ENCODE data around the gene JPH3.
A peak's percentile ranks its signal among the peaks of the same experiment; 100 is the strongest.
"Not testable (repeated sequence)": the region's sequence is repeated elsewhere in the genome, so short reads cannot be mapped to it uniquely, and the experiment has no call there.

Gene JPH3

GRCh38 chr16:87572959-87573358 is 29.3 kb upstream of the JPH3 start:
- no peak for DNase-seq (ENCODE audit: low spot score)
- H3K27ac ChIP-seq: no peak overlapping the region
- TF ChIP-seq CTCF (conservative IDR thresholded peaks at IDR 0.05; ENCODE audit: low read depth): no peak
- CTCF ChIA-PET: interaction anchor here (0.9 kb wide), 1 partner anchor 10 kb away, joined by 3 read pairs; no protein-coding TSS in a partner anchor
- POLR2A ChIA-PET (ENCODE audit: low non-redundant PET): no interaction called here

GRCh38 chr16:87575027-87575804 is 27.1 kb upstream of the JPH3 start:
- DNase-seq (ENCODE audit: low spot score): no peak
- ChIA-PET POLR2A (ENCODE audit: low non-redundant PET) (no interaction called here), CTCF (no interaction called here)
- no peak for TF ChIP-seq CTCF (conservative IDR thresholded peaks at IDR 0.05; ENCODE audit: low read depth)
- H3K27ac ChIP-seq: no peak overlapping the region

GRCh38 chr16:87576171-87576570 is 26.1 kb upstream of the JPH3 start:
- no peak for DNase-seq (ENCODE audit: low spot score)
- ChIA-PET POLR2A (ENCODE audit: low non-redundant PET) (interaction anchor here (0.7 kb wide), 1 partner anchor 1161 kb away, joined by 3 read pairs; no protein-coding TSS in a partner anchor), CTCF (interaction anchor here (0.6 kb wide), 1 partner anchor 12 kb away, joined by 4 read pairs; no protein-coding TSS in a partner anchor)
- no peak overlapping the region for H3K27ac ChIP-seq
- TF ChIP-seq CTCF (conservative IDR thresholded peaks at IDR 0.05; ENCODE audit: low read depth): no peak

GRCh38 chr16:87578142-87578930 is 24.0 kb upstream of the JPH3 start:
- H3K27ac ChIP-seq; DNase-seq (ENCODE audit: low spot score); POLR2A ChIA-PET (ENCODE audit: low non-redundant PET): not testable (repeated sequence)
- CTCF ChIA-PET: interaction anchor here (0.6 kb wide), 1 partner anchor 188 kb away, joined by 3 read pairs; the partner anchor contains the start of gene KLHDC4

- ChIA-PET POLR2A (ENCODE audit: low non-redundant PET) (no interaction called here), CTCF (no interaction called here)
- TF ChIP-seq CTCF (conservative IDR thresholded peaks at IDR 0.05; ENCODE audit: low read depth): no peak
- no peak for DNase-seq (ENCODE audit: low spot score)
- no peak overlapping the region for H3K27ac ChIP-seq
Measured at GRCh38 chr16:87579691-87580090, 22.6 kb upstream of the JPH3 start.

GRCh38 chr16:87580855-87581261 is 21.4 kb upstream of the JPH3 start:
- no peak overlapping the region for H3K27ac ChIP-seq
- no peak for TF ChIP-seq CTCF (conservative IDR thresholded peaks at IDR 0.05; ENCODE audit: low read depth)
- no peak for DNase-seq (ENCODE audit: low spot score)
- ChIA-PET CTCF (no interaction called here), POLR2A (ENCODE audit: low non-redundant PET) (no interaction called here)

- peak; percentile 94 for DNase-seq (ENCODE audit: low spot score)
- peak overlapping the region; percentile 78 for H3K27ac ChIP-seq
- no peak for TF ChIP-seq CTCF (conservative IDR thresholded peaks at IDR 0.05; ENCODE audit: low read depth)
- ChIA-PET POLR2A (ENCODE audit: low non-redundant PET) (no interaction called here), CTCF (interaction anchor here (0.5 to 2.0 kb wide), 5 partner anchors 31 to 290 kb away, joined by 3 to 17 read pairs (median 3); no protein-coding TSS in a partner anchor)
Measured at GRCh38 chr16:87581857-87582215, 20.5 kb upstream of the JPH3 start.

Measured in RWPE1 (cell line).